H1 (cell line): ENCODE measurements around the gene SLC2A13. TPM values are rescaled to one million over a fixed set of nuclear protein-coding genes. Genes with fewer than 3 reads are reported as not detected.
A peak's percentile ranks its signal among the peaks of the same experiment; 100 is the strongest.

Experiments
- CTCF ChIA-PET: fragments of 300-600 bp; sonication (Branson Sonifier 250); formaldehyde crosslinking; loops from one replicate; lab custom pipeline; 2021; ENCODE audit not compliant: partially characterized antibody; lab: Charles Lee
- POLR2A ChIA-PET: fragments of 300-600 bp; sonication (Branson Sonifier 250); formaldehyde crosslinking; loops from one replicate; lab custom pipeline; 2021; ENCODE audit warnings: inconsistent platforms; ENCODE audit not compliant: partially characterized antibody; lab: Charles Lee
- DNase-seq, 2 experiments: peaks; one replicate each; pipeline versions ENCODE4 v3.0.0 to v3.0.0-alpha.2; 2010 to 2022; ENCODE audit warnings: low spot score in 2 of 2, low read depth in 1 of 2, mixed read lengths in 1 of 2
- FAIRE-seq: peaks from 2 replicates; lab custom pipeline; 2011; peaks lifted over from hg19 to GRCh38; lab: Jason Lieb, UNC
- H2AFZ ChIP-seq: 2 replicates; pipeline ENCODE4 v1.8.1; 2012; ENCODE audit warnings: low read length, inconsistent platforms
- H2AK5ac ChIP-seq: 2 replicates; pipeline ENCODE4 v1.6.1; 2013; ENCODE audit warnings: low read depth, low read length
- H2BK120ac ChIP-seq: replicated peaks from 2 replicates; pipeline ENCODE3; 2013; ENCODE audit warnings: low read depth, low read length, inconsistent platforms
- H2BK12ac ChIP-seq: 2 replicates; pipeline ENCODE4 v1.6.1; 2013; ENCODE audit warnings: low read depth, low read length
- H2BK15ac ChIP-seq: 2 replicates; pipeline ENCODE4 v1.6.1; 2013; ENCODE audit warnings: low read length
- H2BK20ac ChIP-seq: 2 replicates; pipeline ENCODE4 v1.6.1; 2013; ENCODE audit warnings: low read length
- H2BK5ac ChIP-seq: 2 replicates; pipeline ENCODE4 v1.6.1; 2013; ENCODE audit warnings: low read depth, low read length
- H3K14ac ChIP-seq: 2 replicates; pipeline ENCODE4 v1.6.1; 2013; ENCODE audit warnings: inconsistent platforms; ENCODE audit not compliant: insufficient read length
- H3K18ac ChIP-seq: 2 replicates; pipeline ENCODE4 v1.6.1; 2013; ENCODE audit warnings: low read length; ENCODE audit errors: extremely low read depth
- H3K23ac ChIP-seq: 2 replicates; pipeline ENCODE4 v1.6.1; 2013; ENCODE audit warnings: inconsistent platforms; ENCODE audit not compliant: insufficient read length
- H3K23me2 ChIP-seq: 2 replicates; pipeline ENCODE4 v1.6.1; 2013; ENCODE audit warnings: low read depth, low read length
- H3K27ac ChIP-seq: 2 replicates; pipeline ENCODE4 v1.6.1; 2011; ENCODE audit warnings: low read depth, low read length, inconsistent platforms
- H3K27me3 ChIP-seq, 4 experiments: replicated peaks in 1 of 4; 1 replicate in 1 of 4; 2 replicates in 3 of 4; pipeline versions ENCODE4 v1.6.1 to v1.8.1; 2011 to 2013; ENCODE audit warnings: low read length in 3 of 4, mild to moderate bottlenecking in 3 of 4, inconsistent platforms in 2 of 4, mixed read lengths in 2 of 4, moderate library complexity in 1 of 4; ENCODE audit not compliant: control insufficient read depth in 3 of 4, insufficient read depth in 3 of 4; ENCODE audit errors: extremely low read depth in 1 of 4
- H3K36me3 ChIP-seq, 4 experiments: 2 replicates each; pipeline versions ENCODE4 v1.6.1 to v1.8.1; 2011 to 2013; ENCODE audit warnings: mild to moderate bottlenecking in 4 of 4, low read length in 3 of 4, moderate library complexity in 2 of 4, control low read depth in 1 of 4, inconsistent platforms in 1 of 4; ENCODE audit not compliant: insufficient read depth in 4 of 4, control insufficient read depth in 2 of 4
- H3K4ac ChIP-seq: replicated peaks from 2 replicates; pipeline ENCODE3; 2013; ENCODE audit warnings: low read length, low read depth, mixed read lengths, inconsistent platforms; ENCODE audit not compliant: insufficient read length
- H3K4me1 ChIP-seq, 4 experiments: replicated peaks in 1 of 4; 1 replicate in 1 of 4; 2 replicates in 3 of 4; pipeline versions ENCODE4 v1.6.1 to v1.8.1; 2011 to 2013; ENCODE audit warnings: low read length in 3 of 4, inconsistent platforms in 2 of 4, mixed read lengths in 1 of 4; ENCODE audit not compliant: insufficient read depth in 4 of 4, control insufficient read depth in 3 of 4
- H3K4me2 ChIP-seq, 2 experiments: 2 replicates each; pipeline versions ENCODE4 v1.6.1 to v1.8.1; 2011 to 2013; ENCODE audit warnings: low read depth in 2 of 2, low read length in 2 of 2, control low read depth in 1 of 2, inconsistent platforms in 1 of 2, mild to moderate bottlenecking in 1 of 2; ENCODE audit not compliant: insufficient read depth in 1 of 2
- H3K4me3 ChIP-seq, 4 experiments: fragments of 200-600, 300-600 bp in 1 of 4; sonication (generic), shearing (Covaris generic), sonication (Bioruptor Twin) in 1 of 4; 2 replicates each; pipeline versions ENCODE4 v1.5.1 to v1.8.1; 2011 to 2016; ENCODE audit warnings: low read length in 4 of 4, low read depth in 3 of 4, control low read depth in 2 of 4, inconsistent platforms in 2 of 4, mild to moderate bottlenecking in 2 of 4, mixed read lengths in 1 of 4, moderate library complexity in 1 of 4; ENCODE audit not compliant: insufficient read depth in 2 of 4; ENCODE audit errors: extremely low read depth in 1 of 4
- H3K56ac ChIP-seq: replicated peaks from 2 replicates; pipeline ENCODE3; 2013; ENCODE audit warnings: low read depth, mild to moderate bottlenecking, mixed read lengths, low read length, inconsistent platforms; ENCODE audit not compliant: insufficient read length
- H3K79me1 ChIP-seq: 2 replicates; pipeline ENCODE4 v1.6.1; 2013; ENCODE audit warnings: low read depth, low read length, control low read depth
- H3K79me2 ChIP-seq, 2 experiments: 2 replicates each; pipeline versions ENCODE4 v1.6.1 to v1.8.1; 2012 to 2013; ENCODE audit warnings: low read length in 2 of 2, mild to moderate bottlenecking in 2 of 2, inconsistent platforms in 1 of 2; ENCODE audit not compliant: insufficient read depth in 2 of 2, control insufficient read depth in 1 of 2
- H3K9ac ChIP-seq, 4 experiments: replicated peaks in 1 of 4; 1 replicate in 1 of 4; 2 replicates in 3 of 4; pipeline versions ENCODE4 v1.6.1 to v1.8.1; 2011 to 2013; ENCODE audit warnings: low read depth in 3 of 4, low read length in 3 of 4, control low read depth in 2 of 4, mild to moderate bottlenecking in 2 of 4, moderate library complexity in 2 of 4, inconsistent platforms in 1 of 4; ENCODE audit errors: extremely low read depth in 1 of 4
- H3K9me3 ChIP-seq, 2 experiments: 2 replicates each; pipeline versions ENCODE4 v1.6.1 to v1.8.1; 2012 to 2013; ENCODE audit warnings: mild to moderate bottlenecking in 2 of 2, moderate library complexity in 2 of 2, control low read depth in 1 of 2, inconsistent platforms in 1 of 2, low read depth in 1 of 2, low read length in 1 of 2, mixed read lengths in 1 of 2; ENCODE audit not compliant: insufficient read depth in 2 of 2
- H4K20me1 ChIP-seq, 2 experiments: replicated peaks in 1 of 2; 2 replicates each; pipeline versions ENCODE3 to v1.8.1; 2011 to 2013; ENCODE audit warnings: inconsistent platforms in 2 of 2, low read length in 2 of 2, mild to moderate bottlenecking in 1 of 2; ENCODE audit not compliant: insufficient read depth in 2 of 2, control insufficient read depth in 1 of 2
- H4K5ac ChIP-seq: 2 replicates; pipeline ENCODE4 v1.6.1; 2013; ENCODE audit warnings: low read length, low read depth, mixed read lengths, inconsistent platforms; ENCODE audit not compliant: insufficient read length
- H4K8ac ChIP-seq: 2 replicates; pipeline ENCODE4 v1.8.0; 2013; ENCODE audit warnings: mild to moderate bottlenecking, moderate library complexity, low read length, inconsistent platforms; ENCODE audit not compliant: insufficient read depth; ENCODE audit errors: extremely low read depth
- H4K91ac ChIP-seq: replicated peaks from 2 replicates; pipeline ENCODE3; 2013; ENCODE audit warnings: low read length, mixed read lengths, inconsistent platforms; ENCODE audit not compliant: insufficient read length
- ASH2L ChIP-seq: fragments of 200-600, 300-600 bp; sonication (generic); IDR thresholded peaks from one replicate; pipeline ENCODE4 v1.7.1; 2017; ENCODE audit warnings: low read length
- CBX8 ChIP-seq: fragments of 300-800, 300-1000 bp; sonication (generic); IDR thresholded peaks from 2 replicates; pipeline ENCODE4 v1.7.1; 2016; ENCODE audit warnings: low read depth, low read length, borderline replicate concordance
- CHD2 ChIP-seq: IDR thresholded peaks from 2 replicates; pipeline ENCODE4 v1.6.1; 2012; ENCODE audit warnings: low read length, improper control_type of control experiment
- GTF2F1 ChIP-seq: IDR thresholded peaks from 2 replicates; pipeline ENCODE4 v1.6.1; 2012; ENCODE audit warnings: low read depth, low read length, improper control_type of control experiment, borderline replicate concordance
- HDAC6 ChIP-seq: IDR thresholded peaks from one replicate; pipeline ENCODE4 v1.7.1; 2012; ENCODE audit warnings: low read depth, mild to moderate bottlenecking, inconsistent platforms, low read length, moderate library complexity
- MAX ChIP-seq: IDR thresholded peaks from 2 replicates; pipeline ENCODE4 v1.6.1; 2012; ENCODE audit warnings: inconsistent platforms
- RAD21 ChIP-seq, 2 experiments: IDR thresholded peaks in 1 of 2; conservative IDR thresholded peaks in 1 of 2; 2 replicates each; pipeline ENCODE4 v1.6.1; 2011; ENCODE audit warnings: low read depth in 2 of 2, low read length in 2 of 2, improper control_type of control experiment in 1 of 2, inconsistent platforms in 1 of 2, mild to moderate bottlenecking in 1 of 2, moderate library complexity in 1 of 2
- RXRA ChIP-seq: IDR thresholded peaks from 2 replicates; pipeline ENCODE4 v1.6.1; 2011; ENCODE audit warnings: low read depth, mild to moderate bottlenecking, low read length, moderate library complexity; ENCODE audit not compliant: insufficient read depth
- TAF1 ChIP-seq: IDR thresholded peaks from 2 replicates; pipeline ENCODE4 v1.6.1; 2011; ENCODE audit warnings: mild to moderate bottlenecking, low read depth, low read length
- TCF12 ChIP-seq: IDR thresholded peaks from 2 replicates; pipeline ENCODE4 v1.6.1; 2011; ENCODE audit warnings: low read depth, mild to moderate bottlenecking, low read length
- TEAD4 ChIP-seq: IDR thresholded peaks from 2 replicates; pipeline ENCODE4 v1.6.1; 2012; ENCODE audit warnings: low read depth, low read length, inconsistent platforms, mixed read lengths
- WGBS, 2 experiments: shearing (Covaris generic) in 1 of 2; methylation state at CpG; one replicate each; pipeline versions ENCODE4 v1.1.6 to v1.1.7; 2013 to 2015; ENCODE audit warnings: low lambda C conversion rate in 2 of 2, mixed read lengths in 2 of 2, inconsistent platforms in 1 of 2, low coverage in 1 of 2, missing lambda C conversion rate in 1 of 2; ENCODE audit not compliant: insufficient replicate concordance in 2 of 2, insufficient coverage in 1 of 2, insufficient read length in 1 of 2; ENCODE audit errors: extremely low coverage in 1 of 2, missing lambda C conversion rate in 1 of 2; 5-methylcytosine and 5-hydroxymethylcytosine counted together
- polyA plus RNA-seq, 7 experiments: library from polyadenylated mRNA; depleted of rRNA in 3 of 7; stranded (reverse) in 5 of 7; unstranded in 2 of 7; fragments of >200 nt in 5 of 7; fragments of 200-250 nt in 2 of 7; gene quantifications; 1 replicate in 5 of 7; 2 replicates in 1 of 7; 4 replicates in 1 of 7; pipeline versions ENCODE4 v1.2.1 to v1.2.3, GENCODE V29; 2011 to 2013; ENCODE audit warnings: missing spikeins in 2 of 7, mixed read lengths in 2 of 7
- total RNA-seq: library from RNA; stranded (reverse); fragmentation: NEBNext Ultra II Directional; extraction: Animal tissue kit (Norgen Biotek cat#: 25700); gene quantifications from 2 replicates; pipeline ENCODE4 v1.2.1, GENCODE V29; 2021

SLC2A13 gene
- total and polyA plus RNA-seq, 2 of the 8 experiments (the other 6 are each of a cell fraction or from before 2014, with no cell fraction given): 2.8 to 9.6 TPM

GRCh38 chr12:40142001-40142744 lies 36.3 kb upstream of the SLC2A13 start:
- Histone ChIP-seq H2AFZ (peak overlapping the region; percentile 28; the same call in 1 of the 2 replicates), H4K8ac (no peak overlapping the region), H3K4me3 (no peak overlapping the region), H3K56ac (no peak overlapping the region), H3K9me3 (no peaks in the 10 kb centered on the region), H3K4ac (no peak overlapping the region), H3K36me3 (no peaks in the 10 kb centered on the region), H2BK12ac (no peak overlapping the region), H3K27ac (no peak overlapping the region), H4K20me1 (no peaks in the 10 kb centered on the region), H3K4me2 (no peak overlapping the region), H3K18ac (no peak overlapping the region), H4K5ac (no peak overlapping the region), H3K23me2 (no peaks in the 10 kb centered on the region; the same call in 1 of the 2 replicates), H2BK120ac (no peak overlapping the region), H3K79me2 (no peaks in the 10 kb centered on the region), H3K23ac (no peak overlapping the region), H3K9ac (no peak overlapping the region), H3K79me1 (no peaks in the 10 kb centered on the region), H4K91ac (no peak overlapping the region), H2BK20ac (no peak overlapping the region)
- CTCF ChIA-PET: no interaction called here
- 87% methylated on average over 4 of the region's 4 CpGs; no CpG with 5 or more reads in 1 of the 2 experiments for WGBS, 2 experiments
- FAIRE-seq: no peak
- no peak for DNase-seq
- TF ChIP-seq TEAD4 (no peak), CHD2 (no peak), HDAC6 (no peak), MAX (no peak), TAF1 (no peak), RAD21 (IDR thresholded peaks at IDR 0.05 in 1 of 2, conservative IDR thresholded peaks at IDR 0.05 in 1 of 2; ENCODE audit: low read depth in 2 of 2, low read length in 2 of 2) (no peak), TCF12 (no peak), ASH2L (no peak), CBX8 (no peak), GTF2F1 (no peak), RXRA (no peak)
- TF ChIP-seq, all 59 proteins: peak for 0
- no peaks in the 10 kb centered on the region for H3K4me1 ChIP-seq
- H2BK15ac ChIP-seq: no peak overlapping the region
- H3K14ac ChIP-seq: no peak overlapping the region
- H2BK5ac ChIP-seq: no peak overlapping the region
- POLR2A ChIA-PET: no interaction called here
- no peak overlapping the region for H2AK5ac ChIP-seq
- H3K27me3 ChIP-seq: no peaks in the 10 kb centered on the region
